Measurements from ENCODE around the gene KCNF1.

KCNF1 gene

GRCh38 chr2:10894264-10894935 lies 17.3 kb upstream of the KCNF1 start:
- Histone ChIP-seq H3K27ac (ENCODE audit: low read depth, low read length) (no peak overlapping the region), H3K9me3 (ENCODE audit: low read length) (no peaks in the 10 kb centered on the region), H3K9ac (ENCODE audit: low read length) (no peak overlapping the region), H3K4me1 (ENCODE audit: insufficient read depth, low read length) (no peaks in the 10 kb centered on the region), H3K27me3 (ENCODE audit: control insufficient read depth in 1 of 2, insufficient read depth in 2 of 2, low read length in 2 of 2) (no peaks in the 10 kb centered on the region), H3K4me3 (ENCODE audit: low read depth in 1 of 2, low read length in 2 of 2) (no peak overlapping the region), H3K36me3 (ENCODE audit: insufficient read depth, low read length) (no peaks in the 10 kb centered on the region)

GRCh38 chr2:10895231-10895630 lies 16.5 kb upstream of the KCNF1 start:
- no peak overlapping the region for H3K4me3 ChIP-seq (ENCODE audit: low read depth in 1 of 2, low read length in 2 of 2)
- H3K27ac ChIP-seq (ENCODE audit: low read depth, low read length): no peak overlapping the region
- no peaks in the 10 kb centered on the region for H3K36me3 ChIP-seq (ENCODE audit: insufficient read depth, low read length)
- H3K9me3 ChIP-seq (ENCODE audit: low read length): no peaks in the 10 kb centered on the region
- no peaks in the 10 kb centered on the region for H3K27me3 ChIP-seq (ENCODE audit: control insufficient read depth in 1 of 2, insufficient read depth in 2 of 2, low read length in 2 of 2)
- no peak overlapping the region for H3K9ac ChIP-seq (ENCODE audit: low read length)
- H3K4me1 ChIP-seq (ENCODE audit: insufficient read depth, low read length): no peaks in the 10 kb centered on the region

- Histone ChIP-seq H3K4me3 (ENCODE audit: low read depth in 1 of 2, low read length in 2 of 2) (no peak overlapping the region), H3K27me3 (ENCODE audit: control insufficient read depth in 1 of 2, insufficient read depth in 2 of 2, low read length in 2 of 2) (no peaks in the 10 kb centered on the region), H3K36me3 (ENCODE audit: insufficient read depth, low read length) (no peaks in the 10 kb centered on the region), H3K9me3 (ENCODE audit: low read length) (no peaks in the 10 kb centered on the region), H3K9ac (ENCODE audit: low read length) (no peak overlapping the region), H3K27ac (ENCODE audit: low read depth, low read length) (no peak overlapping the region), H3K4me1 (ENCODE audit: insufficient read depth, low read length) (no peaks in the 10 kb centered on the region)
These were observed 13.8 kb upstream of the KCNF1 start for GRCh38 chr2:10897956-10898355.

GRCh38 chr2:10900216-10901109 lies 11.3 kb upstream of the KCNF1 start:
- Histone ChIP-seq H3K27ac (ENCODE audit: low read depth, low read length) (no peak overlapping the region), H3K9ac (ENCODE audit: low read length) (no peak overlapping the region)

GRCh38 chr2:10901160-10901939 lies 10.4 kb upstream of the KCNF1 start:
- no peak overlapping the region for H3K4me3 ChIP-seq (ENCODE audit: low read depth in 1 of 2, low read length in 2 of 2)
- no peaks in the 10 kb centered on the region for H3K27me3 ChIP-seq (ENCODE audit: control insufficient read depth in 1 of 2, insufficient read depth in 2 of 2, low read length in 2 of 2)
- no peak overlapping the region for H3K27ac ChIP-seq (ENCODE audit: low read depth, low read length)
- no peaks in the 10 kb centered on the region for H3K36me3 ChIP-seq (ENCODE audit: insufficient read depth, low read length)
- H3K9me3 ChIP-seq (ENCODE audit: low read length): no peaks in the 10 kb centered on the region
- no peaks in the 10 kb centered on the region for H3K4me1 ChIP-seq (ENCODE audit: insufficient read depth, low read length)
- no peak overlapping the region for H3K9ac ChIP-seq (ENCODE audit: low read length)

More at GRCh38 chr2:10900216-10901109, 11.3 kb upstream of the KCNF1 start:
- no peak overlapping the region for H3K4me3 ChIP-seq (ENCODE audit: low read depth in 1 of 2, low read length in 2 of 2)
- no peaks in the 10 kb centered on the region for H3K9me3 ChIP-seq (ENCODE audit: low read length)
- H3K36me3 ChIP-seq (ENCODE audit: insufficient read depth, low read length): no peaks in the 10 kb centered on the region
- no peaks in the 10 kb centered on the region for H3K27me3 ChIP-seq (ENCODE audit: control insufficient read depth in 1 of 2, insufficient read depth in 2 of 2, low read length in 2 of 2)
- H3K4me1 ChIP-seq (ENCODE audit: insufficient read depth, low read length): no peaks in the 10 kb centered on the region

- Histone ChIP-seq H3K4me1 (ENCODE audit: insufficient read depth, low read length) (no peaks in the 10 kb centered on the region), H3K4me3 (ENCODE audit: low read depth in 1 of 2, low read length in 2 of 2) (no peak overlapping the region), H3K9me3 (ENCODE audit: low read length) (no peaks in the 10 kb centered on the region)
These were observed 7.9 kb upstream of the KCNF1 start for GRCh38 chr2:10903861-10904210.

GRCh38 chr2:10904455-10904854 lies 7.3 kb upstream of the KCNF1 start:
- no peak overlapping the region for H3K9ac ChIP-seq (ENCODE audit: low read length)
- H3K9me3 ChIP-seq (ENCODE audit: low read length): no peaks in the 10 kb centered on the region
- H3K4me1 ChIP-seq (ENCODE audit: insufficient read depth, low read length): no peaks in the 10 kb centered on the region
- H3K27me3 ChIP-seq (ENCODE audit: control insufficient read depth in 1 of 2, insufficient read depth in 2 of 2, low read length in 2 of 2): no peaks in the 10 kb centered on the region
- no peak overlapping the region for H3K4me3 ChIP-seq (ENCODE audit: low read depth in 1 of 2, low read length in 2 of 2)
- no peaks in the 10 kb centered on the region for H3K36me3 ChIP-seq (ENCODE audit: insufficient read depth, low read length)
- H3K27ac ChIP-seq (ENCODE audit: low read depth, low read length): no peak overlapping the region

More at GRCh38 chr2:10903861-10904210, 7.9 kb upstream of the KCNF1 start:
- Histone ChIP-seq H3K27me3 (ENCODE audit: control insufficient read depth in 1 of 2, insufficient read depth in 2 of 2, low read length in 2 of 2) (no peaks in the 10 kb centered on the region), H3K9ac (ENCODE audit: low read length) (no peak overlapping the region), H3K27ac (ENCODE audit: low read depth, low read length) (no peak overlapping the region), H3K36me3 (ENCODE audit: insufficient read depth, low read length) (no peaks in the 10 kb centered on the region)

- Histone ChIP-seq H3K4me3 (ENCODE audit: low read depth in 1 of 2, low read length in 2 of 2) (no peak overlapping the region), H3K9ac (ENCODE audit: low read length) (no peak overlapping the region), H3K9me3 (ENCODE audit: low read length) (no peaks in the 10 kb centered on the region), H3K36me3 (ENCODE audit: insufficient read depth, low read length) (no peaks in the 10 kb centered on the region), H3K27ac (ENCODE audit: low read depth, low read length) (no peak overlapping the region), H3K4me1 (ENCODE audit: insufficient read depth, low read length) (no peaks in the 10 kb centered on the region), H3K27me3 (ENCODE audit: control insufficient read depth in 1 of 2, insufficient read depth in 2 of 2, low read length in 2 of 2) (no peaks in the 10 kb centered on the region)
These were observed 6.5 kb upstream of the KCNF1 start for GRCh38 chr2:10905006-10905861.

GRCh38 chr2:10905862-10906143 lies 5.9 kb upstream of the KCNF1 start:
- H3K9me3 ChIP-seq (ENCODE audit: low read length): no peaks in the 10 kb centered on the region
- no peak overlapping the region for H3K27ac ChIP-seq (ENCODE audit: low read depth, low read length)
- H3K27me3 ChIP-seq (ENCODE audit: control insufficient read depth in 1 of 2, insufficient read depth in 2 of 2, low read length in 2 of 2): peaks cover 0 to 2% of the 10 kb centered on the region in 2 donors
- H3K9ac ChIP-seq (ENCODE audit: low read length): no peak overlapping the region
- H3K36me3 ChIP-seq (ENCODE audit: insufficient read depth, low read length): no peaks in the 10 kb centered on the region
- H3K4me3 ChIP-seq (ENCODE audit: low read depth in 1 of 2, low read length in 2 of 2): no peak overlapping the region
- H3K4me1 ChIP-seq (ENCODE audit: insufficient read depth, low read length): no peaks in the 10 kb centered on the region

GRCh38 chr2:10906926-10907625 lies 4.7 kb upstream of the KCNF1 start:
- Histone ChIP-seq H3K27me3 (ENCODE audit: control insufficient read depth in 1 of 2, insufficient read depth in 2 of 2, low read length in 2 of 2) (peaks cover 0 to 9% of the 10 kb centered on the region in 2 donors), H3K27ac (ENCODE audit: low read depth, low read length) (no peak overlapping the region), H3K36me3 (ENCODE audit: insufficient read depth, low read length) (no peaks in the 10 kb centered on the region), H3K9me3 (ENCODE audit: low read length) (no peaks in the 10 kb centered on the region), H3K9ac (ENCODE audit: low read length) (no peak overlapping the region), H3K4me3 (ENCODE audit: low read depth in 1 of 2, low read length in 2 of 2) (no peak overlapping the region), H3K4me1 (ENCODE audit: insufficient read depth, low read length) (no peaks in the 10 kb centered on the region)
